SH-SY5Y (cell line): ENCODE results near the gene TBX15.

Source experiments
- GATA2 ChIP-seq: IDR thresholded peaks from 2 replicates; pipeline ENCODE4 v1.6.1; 2011; ENCODE audit warnings: mild to moderate bottlenecking, low read depth, low read length
- GATA3 ChIP-seq: IDR thresholded peaks from 2 replicates; pipeline ENCODE4 v1.6.1; 2011; ENCODE audit warnings: low read depth, mild to moderate bottlenecking, low read length, moderate library complexity

- TF ChIP-seq GATA2 (no peak), GATA3 (no peak)
These were observed 11.4 kb upstream of the TBX15 start for GRCh38 chr1:118999348-119000071.
